Measurements from ENCODE around the gene MAP3K2. TPM values are rescaled to one million over a fixed set of nuclear protein-coding genes. Genes with fewer than 3 reads are reported as not detected.

Gene MAP3K2
- total and polyA plus RNA-seq, 2 donors (not counting 3 experiments of a cell fraction or from before 2014, with no cell fraction given) = 3.4 to 25.7 TPM

- no peaks in the 10 kb centered on the region for H3K27me3 ChIP-seq (ENCODE audit: control insufficient read depth in 2 of 2, insufficient read depth in 2 of 2, low read length in 2 of 2)
- no peaks in the 10 kb centered on the region for H3K79me2 ChIP-seq (ENCODE audit: control insufficient read depth, insufficient read depth, low read length)
- CTCF ChIA-PET = no interaction called here
- H3K4me2 ChIP-seq (ENCODE audit: insufficient read depth, low read length) = no peak overlapping the region
- DNase-seq (ENCODE audit: low read depth, low spot score) (no peak), FAIRE-seq (no peak)
- H4K20me1 ChIP-seq (replicated peaks; ENCODE audit: control insufficient read depth, extremely low read depth, insufficient read depth, low read length) = no peaks in the 10 kb centered on the region
- no peak overlapping the region for H3K27ac ChIP-seq (ENCODE audit: insufficient read depth, low read depth, low read length)
- no peak overlapping the region for H3K9ac ChIP-seq (replicated peaks; ENCODE audit: extremely low read depth, insufficient read depth, low read length)
- no TSS peak for BruUV-seq (replicated peaks)
- H2AFZ ChIP-seq (ENCODE audit: low read depth, low read length) = no peak overlapping the region
- dilution Hi-C loops (cut with MboI; ENCODE audit: extremely low pct_ligation_motif_present, low sequenced_read_pairs) (no loop called here), intact Hi-C loops (cut with micrococcal nuclease) (no loop called here)
- H3K9me1 ChIP-seq (replicated peaks; ENCODE audit: control insufficient read depth, extremely low read depth, insufficient read depth, low read length) = no peaks in the 10 kb centered on the region
- H3K9me3 ChIP-seq (replicated peaks; ENCODE audit: control insufficient read depth, insufficient read depth, low read length) = no peaks in the 10 kb centered on the region
- H3K4me3 ChIP-seq (replicated peaks in 1 of 3; ENCODE audit: insufficient read depth in 1 of 3, low read depth in 1 of 3, low read length in 3 of 3) = no peak overlapping the region
- no peak for TF ChIP-seq POLR2A (IDR thresholded peaks at IDR 0.05; ENCODE audit: low read depth, low read length)
- TF ChIP-seq JUN (IDR thresholded peaks at IDR 0.05; ENCODE audit: borderline replicate concordance, insufficient read depth, insufficient read length, low read depth) = no peak
- no peak for TF ChIP-seq EZH2 (IDR thresholded peaks at IDR 0.05; ENCODE audit: borderline replicate concordance, low read depth, low read length, severe bottlenecking)
- no peak for TF ChIP-seq POLR2AphosphoS5 (IDR thresholded peaks at IDR 0.05; ENCODE audit: insufficient read depth, low read depth, low read length)
- TF ChIP-seq MYC (IDR thresholded peaks at IDR 0.05; ENCODE audit: low read depth, low read length) = no peak
- no peak for TF ChIP-seq FOS (IDR thresholded peaks at IDR 0.05; ENCODE audit: borderline replicate concordance, insufficient read depth, low read length)
- TF ChIP-seq GATA2 (IDR thresholded peaks at IDR 0.05; ENCODE audit: insufficient read depth, insufficient read length, low read depth, low read length) = no peak
- TF ChIP-seq CTCF (IDR thresholded peaks at IDR 0.05; ENCODE audit: extremely low read depth in 1 of 2, insufficient read depth in 1 of 2, low read depth in 1 of 2, low read length in 2 of 2) = no peak
- no peak for TF ChIP-seq MAX (IDR thresholded peaks at IDR 0.05; ENCODE audit: insufficient read depth, insufficient read length)
- POLR2A ChIA-PET = no interaction called here
- H3K4me1 ChIP-seq (ENCODE audit: control insufficient read depth, extremely low read depth, insufficient read depth, low read length) = peaks cover 7% of the 10 kb centered on the region
- H3K36me3 ChIP-seq (ENCODE audit: control insufficient read depth in 2 of 2, extremely low read depth in 1 of 2, insufficient read depth in 2 of 2, low read length in 2 of 2) = no peaks in the 10 kb centered on the region
Measured at GRCh38 chr2:127392828-127393578, 5.2 kb upstream of the MAP3K2 start.
